Measurements from ENCODE around the gene EYA2.

EYA2 gene

GRCh38 chr20:47079047-47079446 lies 184.4 kb downstream of the EYA2 start:
- DNase-seq = no peak

- no peak for DNase-seq
Observed at GRCh38 chr20:47080365-47080764, 185.7 kb downstream of the EYA2 start.

- DNase-seq = no peak
Observed at GRCh38 chr20:47086316-47086715, 191.7 kb downstream of the EYA2 start.

GRCh38 chr20:47088335-47088734 lies 193.7 kb downstream of the EYA2 start:
- no peak for DNase-seq

- no peak for DNase-seq
Observed at GRCh38 chr20:47089151-47089550, 194.5 kb downstream of the EYA2 start.

- no peak for DNase-seq
Observed at GRCh38 chr20:47090835-47091234, 196.2 kb downstream of the EYA2 start.

- DNase-seq = no peak
Observed at GRCh38 chr20:47093320-47093966, 198.8 kb downstream of the EYA2 start.

- DNase-seq = no peak
Observed at GRCh38 chr20:47095690-47096089, 201.0 kb downstream of the EYA2 start.

GRCh38 chr20:47097691-47098622 lies 203.3 kb downstream of the EYA2 start:
- no peak for DNase-seq

- no peak for DNase-seq
Observed at GRCh38 chr20:47099093-47099492, 204.4 kb downstream of the EYA2 start.

- DNase-seq = no peak
Observed at GRCh38 chr20:47099825-47100441, 205.3 kb downstream of the EYA2 start.

GRCh38 chr20:47102629-47103028 lies 208.0 kb downstream of the EYA2 start:
- DNase-seq = no peak

- DNase-seq = no peak
Observed at GRCh38 chr20:47106786-47107185, 212.1 kb downstream of the EYA2 start.

GRCh38 chr20:47108994-47109393 lies 214.4 kb downstream of the EYA2 start:
- DNase-seq = no peak

- no peak for DNase-seq
Observed at GRCh38 chr20:47110819-47111218, 216.2 kb downstream of the EYA2 start.

- no peak for DNase-seq
Observed at GRCh38 chr20:47111576-47111975, 216.9 kb downstream of the EYA2 start.

- DNase-seq = no peak
Observed at GRCh38 chr20:47113362-47114109, 218.9 kb downstream of the EYA2 start.

GRCh38 chr20:47115694-47116093 lies 221.1 kb downstream of the EYA2 start:
- DNase-seq = no peak

GRCh38 chr20:47117371-47117770 lies 222.7 kb downstream of the EYA2 start:
- DNase-seq = no peak

GRCh38 chr20:47117773-47118172 lies 223.1 kb downstream of the EYA2 start:
- DNase-seq = no peak

- DNase-seq = no peak
Observed at GRCh38 chr20:47118206-47118605, 223.6 kb downstream of the EYA2 start.

- no peak for DNase-seq
Observed at GRCh38 chr20:47118641-47119040, 224.0 kb downstream of the EYA2 start.

GRCh38 chr20:47120346-47120936 lies 225.8 kb downstream of the EYA2 start:
- DNase-seq = no peak

Measured in AML-193 (cell line).